OCI-LY7 (cell line): ENCODE data around the gene CHD5.

Experiments used
- EZH2phosphoT487 ChIP-seq: fragments of 200-600 bp; sonication (generic); IDR thresholded peaks from 2 replicates; pipeline ENCODE4 v1.6.1; 2018; ENCODE audit warnings: low read depth, borderline replicate concordance, mild to moderate bottlenecking, mixed run types, antibody characterized with exemption, low read length, moderate library complexity, mixed read lengths
- TF ChIP-seq, protein P1 (sequence below): fragments of 200-600 bp; sonication (generic); conservative IDR thresholded peaks from 2 replicates; pipeline ENCODE4 v1.5.1; 2014; ENCODE audit warnings: mild to moderate bottlenecking, antibody characterized with exemption, low read length, moderate library complexity, mixed read lengths

DNA sequence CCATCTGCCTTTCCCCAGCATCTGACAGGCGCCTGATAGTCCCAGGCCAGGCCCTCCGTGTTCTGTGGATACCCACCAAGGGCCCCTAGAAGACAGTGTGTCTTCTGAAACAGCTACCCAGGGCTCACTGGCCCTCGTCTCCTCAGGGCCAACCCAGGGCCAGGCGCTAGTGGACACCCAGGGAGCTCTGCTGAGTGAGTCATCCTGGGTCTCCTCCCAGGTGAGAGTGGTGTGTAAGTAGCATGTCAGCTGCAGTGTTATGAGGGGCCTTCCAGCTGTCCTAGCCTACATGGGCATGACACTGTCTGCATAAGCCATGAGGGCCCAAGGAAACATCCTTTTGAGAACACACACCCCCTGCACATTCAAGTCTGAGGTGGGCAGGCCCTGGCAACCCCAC lies 36.7 kb downstream of the CHD5 start:
- TF ChIP-seq, protein P1, sequence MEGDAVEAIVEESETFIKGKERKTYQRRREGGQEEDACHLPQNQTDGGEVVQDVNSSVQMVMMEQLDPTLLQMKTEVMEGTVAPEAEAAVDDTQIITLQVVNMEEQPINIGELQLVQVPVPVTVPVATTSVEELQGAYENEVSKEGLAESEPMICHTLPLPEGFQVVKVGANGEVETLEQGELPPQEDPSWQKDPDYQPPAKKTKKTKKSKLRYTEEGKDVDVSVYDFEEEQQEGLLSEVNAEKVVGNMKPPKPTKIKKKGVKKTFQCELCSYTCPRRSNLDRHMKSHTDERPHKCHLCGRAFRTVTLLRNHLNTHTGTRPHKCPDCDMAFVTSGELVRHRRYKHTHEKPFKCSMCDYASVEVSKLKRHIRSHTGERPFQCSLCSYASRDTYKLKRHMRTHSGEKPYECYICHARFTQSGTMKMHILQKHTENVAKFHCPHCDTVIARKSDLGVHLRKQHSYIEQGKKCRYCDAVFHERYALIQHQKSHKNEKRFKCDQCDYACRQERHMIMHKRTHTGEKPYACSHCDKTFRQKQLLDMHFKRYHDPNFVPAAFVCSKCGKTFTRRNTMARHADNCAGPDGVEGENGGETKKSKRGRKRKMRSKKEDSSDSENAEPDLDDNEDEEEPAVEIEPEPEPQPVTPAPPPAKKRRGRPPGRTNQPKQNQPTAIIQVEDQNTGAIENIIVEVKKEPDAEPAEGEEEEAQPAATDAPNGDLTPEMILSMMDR = no peak
- no peak for TF ChIP-seq EZH2phosphoT487
